ENCODE measurements around the gene KBTBD13.

Gene KBTBD13

GRCh38 chr15:65052956-65053355 lies 23.6 kb upstream of the KBTBD13 start:
- DNase-seq (ENCODE audit: low spot score), result no peak

- peak; percentile 41 for DNase-seq (ENCODE audit: low spot score)
Measured at GRCh38 chr15:65054333-65055200, 22.0 kb upstream of the KBTBD13 start.

GRCh38 chr15:65055201-65055870 lies 21.2 kb upstream of the KBTBD13 start:
- DNase-seq (ENCODE audit: low spot score), result no peak

- DNase-seq (ENCODE audit: low spot score), result no peak
Measured at GRCh38 chr15:65056106-65056505, 20.4 kb upstream of the KBTBD13 start.

GRCh38 chr15:65056868-65057548 lies 19.5 kb upstream of the KBTBD13 start:
- DNase-seq (ENCODE audit: low spot score), result no peak

GRCh38 chr15:65057549-65057940 lies 19.0 kb upstream of the KBTBD13 start:
- no peak for DNase-seq (ENCODE audit: low spot score)

- DNase-seq (ENCODE audit: low spot score), result no peak
Measured at GRCh38 chr15:65058394-65059368, 17.9 kb upstream of the KBTBD13 start.

GRCh38 chr15:65059369-65059750 lies 17.2 kb upstream of the KBTBD13 start:
- no peak for DNase-seq (ENCODE audit: low spot score)

- DNase-seq (ENCODE audit: low spot score), result no peak
Measured at GRCh38 chr15:65059931-65060596, 16.5 kb upstream of the KBTBD13 start.

- DNase-seq (ENCODE audit: low spot score), result no peak
Measured at GRCh38 chr15:65060641-65061397, 15.7 kb upstream of the KBTBD13 start.

GRCh38 chr15:65062061-65062460 lies 14.5 kb upstream of the KBTBD13 start:
- DNase-seq (ENCODE audit: low spot score), result no peak

GRCh38 chr15:65062726-65063125 lies 13.8 kb upstream of the KBTBD13 start:
- DNase-seq (ENCODE audit: low spot score), result no peak

- no peak for DNase-seq (ENCODE audit: low spot score)
Measured at GRCh38 chr15:65066001-65066634, 10.4 kb upstream of the KBTBD13 start.

GRCh38 chr15:65066635-65067316 lies 9.8 kb upstream of the KBTBD13 start:
- DNase-seq (ENCODE audit: low spot score), result no peak

- DNase-seq (ENCODE audit: low spot score), result no peak
Measured at GRCh38 chr15:65067317-65067644, 9.3 kb upstream of the KBTBD13 start.

- DNase-seq (ENCODE audit: low spot score), result no peak
Measured at GRCh38 chr15:65067645-65068402, 8.7 kb upstream of the KBTBD13 start, which contains the start of gene RASL12. RASL12 (minus strand) TSS chr15:65067991; CDS start chr15:65067835, 156 bp downstream.

- DNase-seq (ENCODE audit: low spot score), result no peak
Measured at GRCh38 chr15:65068403-65068788, 8.2 kb upstream of the KBTBD13 start.

GRCh38 chr15:65069179-65069578 lies 7.4 kb upstream of the KBTBD13 start:
- DNase-seq (ENCODE audit: low spot score), result no peak

Data from hematopoietic multipotent progenitor cell treated with erythropoietin and hydrocortisone succinate and interleukin-3 and kit ligand, for 17 days (in vitro differentiated cells).